Uterus (tissue), 4 donors: Measurements from ENCODE around the gene DBH. TPM values are rescaled to one million over a fixed set of nuclear protein-coding genes. Genes with fewer than 3 reads are reported as not detected.

ENCODE experiments used
- DNase-seq, 2 donors: peaks; one replicate each; pipeline ENCODE4 v3.0.0-alpha.2; 2019 to 2020
- H3K27ac ChIP-seq, 2 donors: fragments of 200-600 bp; sonication (generic); 1 replicate in 1 of 2; 2 replicates in 1 of 2; pipeline ENCODE4 v1.5.1; 2016 to 2018
- H3K27me3 ChIP-seq, 2 donors: fragments of 200-600 bp; sonication (generic); one replicate each; pipeline ENCODE4 v1.5.1; 2018 to 2019; ENCODE audit warnings: control low read depth in 1 of 2
- H3K36me3 ChIP-seq, 2 donors: fragments of 200-600 bp; sonication (generic); one replicate each; pipeline ENCODE4 v1.5.1; 2019; ENCODE audit warnings: control low read depth in 1 of 2
- H3K4me1 ChIP-seq, 2 donors: fragments of 200-600 bp; sonication (generic); one replicate each; pipeline ENCODE4 v1.5.1; 2018 to 2019; ENCODE audit warnings: control low read depth in 1 of 2
- H3K4me3 ChIP-seq, 2 donors: fragments of 200-600 bp; sonication (generic); 1 replicate in 1 of 2; 2 replicates in 1 of 2; pipeline ENCODE4 v1.5.1; 2018 to 2019; ENCODE audit warnings: mild to moderate bottlenecking in 1 of 2
- H3K9me3 ChIP-seq, 2 donors: fragments of 200-600 bp; sonication (generic); one replicate each; pipeline ENCODE4 v1.5.1; 2019; ENCODE audit warnings: control low read depth in 1 of 2
- POLR2A ChIP-seq, 2 donors: fragments of 450-650 bp; IDR thresholded peaks; one replicate each; pipeline ENCODE4 v1.6.1; 2016; ENCODE audit warnings: antibody characterized with exemption in 2 of 2, mild to moderate bottlenecking in 1 of 2, moderate library complexity in 1 of 2
- intact Hi-C: fragments of 100-400 bp; cut with DNase I; formaldehyde crosslinking; loops from one replicate; pipeline ENCODE4 v1.15.1; 2023; ENCODE audit warnings: low total_unique reads
- total RNA-seq, 4 donors: library from RNA; depleted of rRNA in 3 of 4; stranded (reverse); fragments of >200 nt in 3 of 4; gene quantifications; one replicate each; pipeline versions ENCODE4 v1.1.0 to v1.2.4, GENCODE V29; 2014 to 2023
- TF ChIP-seq, protein P1 (sequence below), 4 experiments: fragments of 200-600 bp in 2 of 4; fragments of 450-650 bp in 2 of 4; sonication (generic) in 2 of 4; IDR thresholded peaks; one replicate each; pipeline ENCODE4 v1.5.1; 2016 to 2019; ENCODE audit warnings: antibody characterized with exemption in 4 of 4, mild to moderate bottlenecking in 2 of 4, moderate library complexity in 1 of 4
- donor health status: DM: yes; HTN: yes; CAD: no.

DBH gene
- 1 to 10 TPM in 1 of 4 donors, not detected in 3; 1.3 TPM for total RNA-seq

DNA sequence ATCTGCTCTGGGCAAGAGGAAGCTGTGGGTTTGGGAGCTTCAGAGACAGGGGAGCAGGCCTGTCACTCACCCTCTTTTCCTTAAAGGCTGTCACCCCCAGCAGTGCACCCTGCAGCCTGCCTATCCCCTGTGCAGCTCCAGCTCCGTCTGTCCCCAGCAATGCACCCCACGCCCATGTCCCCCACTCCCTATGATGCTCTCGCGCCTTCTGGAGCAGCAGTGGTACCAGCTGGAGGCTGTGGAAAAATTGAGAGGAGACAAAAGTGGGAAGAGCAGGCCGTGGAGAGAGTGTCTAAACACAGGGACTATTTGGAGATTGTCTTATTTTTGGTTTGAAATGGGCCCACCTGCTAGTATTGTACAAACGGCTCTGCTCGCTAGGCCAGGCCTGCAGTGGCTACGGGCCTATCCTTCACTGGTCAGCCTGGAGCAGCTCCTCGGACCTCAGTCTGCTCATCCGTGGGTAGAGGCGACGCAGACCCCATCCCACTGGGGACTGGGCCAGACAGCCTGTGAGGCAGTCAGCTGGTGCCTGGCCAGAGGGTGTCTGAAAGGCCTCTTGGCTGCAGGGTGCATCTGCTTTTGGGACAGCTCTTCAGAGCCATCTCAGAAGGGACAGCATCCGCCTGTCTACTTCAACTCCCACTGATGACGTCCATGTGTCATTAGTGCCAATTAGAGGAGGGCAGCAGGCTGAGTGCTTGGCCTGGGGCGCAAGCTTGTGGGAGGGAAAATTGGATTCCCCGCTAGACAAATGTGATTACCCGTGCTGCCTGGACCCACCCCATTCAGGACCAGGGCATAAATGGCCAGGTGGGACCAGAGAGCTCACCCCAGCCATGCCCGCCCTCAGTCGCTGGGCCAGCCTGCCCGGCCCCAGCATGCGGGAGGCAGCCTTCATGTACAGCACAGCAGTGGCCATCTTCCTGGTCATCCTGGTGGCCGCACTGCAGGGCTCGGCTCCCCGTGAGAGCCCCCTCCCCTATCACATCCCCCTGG lies at the start of gene DBH:
DBH (plus strand) TSS at position 831 of the 999 bp plus-strand sequence; CDS start at position 840, 9 bp downstream.
- H3K27me3 ChIP-seq, result no peaks in the 10 kb centered on the region
- no peak for DNase-seq
- H3K4me1 ChIP-seq, result no peaks in the 10 kb centered on the region
- H3K9me3 ChIP-seq, result no peaks in the 10 kb centered on the region
- no peak within 1 kb of the TSS for H3K27ac ChIP-seq
- intact Hi-C loops, result no loop called here
- no peak for TF ChIP-seq POLR2A (IDR thresholded peaks at IDR 0.05)
- TF ChIP-seq, protein P1, sequence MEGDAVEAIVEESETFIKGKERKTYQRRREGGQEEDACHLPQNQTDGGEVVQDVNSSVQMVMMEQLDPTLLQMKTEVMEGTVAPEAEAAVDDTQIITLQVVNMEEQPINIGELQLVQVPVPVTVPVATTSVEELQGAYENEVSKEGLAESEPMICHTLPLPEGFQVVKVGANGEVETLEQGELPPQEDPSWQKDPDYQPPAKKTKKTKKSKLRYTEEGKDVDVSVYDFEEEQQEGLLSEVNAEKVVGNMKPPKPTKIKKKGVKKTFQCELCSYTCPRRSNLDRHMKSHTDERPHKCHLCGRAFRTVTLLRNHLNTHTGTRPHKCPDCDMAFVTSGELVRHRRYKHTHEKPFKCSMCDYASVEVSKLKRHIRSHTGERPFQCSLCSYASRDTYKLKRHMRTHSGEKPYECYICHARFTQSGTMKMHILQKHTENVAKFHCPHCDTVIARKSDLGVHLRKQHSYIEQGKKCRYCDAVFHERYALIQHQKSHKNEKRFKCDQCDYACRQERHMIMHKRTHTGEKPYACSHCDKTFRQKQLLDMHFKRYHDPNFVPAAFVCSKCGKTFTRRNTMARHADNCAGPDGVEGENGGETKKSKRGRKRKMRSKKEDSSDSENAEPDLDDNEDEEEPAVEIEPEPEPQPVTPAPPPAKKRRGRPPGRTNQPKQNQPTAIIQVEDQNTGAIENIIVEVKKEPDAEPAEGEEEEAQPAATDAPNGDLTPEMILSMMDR (IDR thresholded peaks at IDR 0.05), result no peak
- no peaks in the 10 kb centered on the region for H3K36me3 ChIP-seq
- no peak within 1 kb of the TSS for H3K4me3 ChIP-seq

DNA sequence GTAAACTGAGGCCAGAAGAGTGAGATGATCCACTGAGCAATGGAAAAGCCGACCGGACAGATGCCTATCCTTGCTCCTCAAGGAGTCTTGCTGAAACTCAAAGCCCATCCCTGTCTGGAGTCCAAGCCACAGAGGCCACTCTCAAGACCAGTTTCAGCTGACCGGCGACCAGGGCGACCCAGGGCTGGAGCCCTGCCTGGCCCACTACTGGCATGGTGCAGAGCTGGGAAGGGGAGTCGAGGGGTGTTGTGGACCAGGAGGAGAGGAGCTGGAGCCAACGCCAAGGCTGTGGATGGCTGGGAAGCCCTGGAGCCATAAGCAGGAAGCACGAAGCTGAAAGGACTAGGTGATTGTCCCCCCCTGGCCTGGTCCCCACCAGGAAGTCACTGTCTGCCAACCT lies 49.1 kb upstream of the DBH start:
- no peak overlapping the region for H3K27ac ChIP-seq
- DNase-seq, result no peak
- no peaks in the 10 kb centered on the region for H3K36me3 ChIP-seq
- intact Hi-C loops, result no loop called here
- TF ChIP-seq POLR2A (IDR thresholded peaks at IDR 0.05), result no peak
- TF ChIP-seq, protein P1 (IDR thresholded peaks at IDR 0.05), result no peak
- no peaks in the 10 kb centered on the region for H3K9me3 ChIP-seq
- H3K4me1 ChIP-seq, result peaks cover 0 to 3% of the 10 kb centered on the region in 2 donors
- no peak overlapping the region for H3K4me3 ChIP-seq
- no peaks in the 10 kb centered on the region for H3K27me3 ChIP-seq

DNA sequence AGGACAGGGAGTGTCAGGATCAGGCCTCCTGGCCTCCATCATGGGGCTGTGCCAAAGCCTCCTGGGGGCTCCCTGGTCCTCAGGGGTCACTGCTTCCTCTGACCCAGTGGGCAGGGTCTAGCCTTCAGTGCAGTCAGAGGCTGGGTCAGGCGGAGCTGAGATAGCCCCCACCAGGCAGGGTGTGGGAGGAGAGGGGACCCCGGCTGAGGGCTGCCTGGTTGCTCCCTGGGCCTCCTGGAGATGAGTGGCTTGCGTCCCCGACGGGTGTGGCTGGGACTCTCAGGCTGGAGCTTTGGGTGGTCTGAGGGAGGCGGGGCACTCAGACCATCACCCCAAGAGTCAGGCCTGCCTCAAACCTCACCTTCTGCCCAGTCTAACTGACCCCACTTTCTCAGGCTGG lies 48.7 kb upstream of the DBH start:
- TF ChIP-seq, protein P1 (IDR thresholded peaks at IDR 0.05), result no peak
- no peak for TF ChIP-seq POLR2A (IDR thresholded peaks at IDR 0.05)
- intact Hi-C loops, result no loop called here
- no peaks in the 10 kb centered on the region for H3K27me3 ChIP-seq

DNA sequence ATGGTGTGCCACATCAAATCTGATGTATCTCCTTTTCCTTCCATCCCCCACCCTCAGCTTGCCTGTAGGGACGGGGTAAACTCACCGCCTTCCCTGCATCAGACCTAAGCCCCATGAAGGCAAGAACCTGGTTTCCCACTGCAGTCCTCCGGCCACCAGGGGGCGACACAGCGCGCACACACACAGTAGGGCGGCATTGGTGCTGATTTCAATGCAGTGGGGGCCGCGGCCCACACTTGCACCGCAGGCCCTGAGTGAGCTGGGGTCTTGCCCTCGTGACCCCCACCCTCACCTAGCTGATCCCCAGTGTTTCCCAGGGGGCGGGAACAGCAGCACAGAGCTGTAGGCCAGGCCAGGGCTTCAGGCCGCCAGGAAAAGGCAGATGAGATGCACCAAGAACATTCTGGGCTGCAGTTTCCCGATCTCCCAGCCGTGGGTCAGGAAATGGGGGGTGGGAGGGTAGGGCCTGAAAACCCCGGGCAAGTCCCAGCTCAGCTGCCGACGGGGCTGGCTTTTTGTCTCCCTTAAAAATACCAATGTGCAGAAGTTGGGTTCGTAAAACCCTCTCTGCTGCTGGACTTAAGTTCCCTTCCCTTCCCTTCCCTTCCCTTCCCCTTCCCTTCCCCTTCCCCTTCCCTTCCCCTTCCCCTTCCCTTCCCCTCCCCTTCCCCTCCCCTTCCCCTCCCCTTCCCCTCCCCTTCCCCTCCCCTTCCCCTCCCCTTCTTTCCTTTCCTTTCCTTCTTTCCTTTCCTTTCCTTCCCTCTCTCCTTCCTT lies 46.5 kb upstream of the DBH start:
- no peak for DNase-seq
- TF ChIP-seq, protein P1 (IDR thresholded peaks at IDR 0.05), result peak in 1 of 4 experiments; percentile 17
- TF ChIP-seq POLR2A (IDR thresholded peaks at IDR 0.05), result no peak
- no peaks in the 10 kb centered on the region for H3K36me3 ChIP-seq
- no peaks in the 10 kb centered on the region for H3K9me3 ChIP-seq
- no peak overlapping the region for H3K4me3 ChIP-seq
- intact Hi-C loops, result no loop called here
- H3K27me3 ChIP-seq, result no peaks in the 10 kb centered on the region
- H3K4me1 ChIP-seq, result peaks cover 0 to 3% of the 10 kb centered on the region in 2 donors
- no peak overlapping the region for H3K27ac ChIP-seq

More for the DNA sequence above, 48.7 kb upstream of the DBH start:
- Histone ChIP-seq H3K27ac (no peak overlapping the region), H3K36me3 (no peaks in the 10 kb centered on the region), H3K4me3 (no peak overlapping the region), H3K4me1 (peaks cover 0 to 3% of the 10 kb centered on the region in 2 donors), H3K9me3 (no peaks in the 10 kb centered on the region)
- DNase-seq, result no peak
